GM12878 (cell line): Measurements from ENCODE around the gene DIP2A. TPM values are rescaled to one million over a fixed set of nuclear protein-coding genes. Genes with fewer than 3 reads are reported as not detected.

ENCODE experiments used
- ATAC-seq: fragments of 200-7000 bp; cut with Tn5 transposase; 3 replicates; pipeline ENCODE4 v1.9.1; 2020; ENCODE audit warnings: mild to moderate bottlenecking, moderate library complexity
- BruUV-seq: library from RNA; stranded (reverse); fragments of 400-500 nt; replicated peaks from 2 replicates; lab custom pipeline; 2021; lab: Mats Ljungman, UMichigan
- CTCF ChIA-PET: fragments of 300-600 bp; sonication (Branson Sonifier 250); formaldehyde crosslinking; extraction: SDS; loops from one replicate; lab custom pipeline; 2021; ENCODE audit warnings: inconsistent platforms; lab: Yijun Ruan, JAX
- POLR2A ChIA-PET: fragments of 350-600 bp; formaldehyde crosslinking; extraction: SDS; loops from one replicate; lab custom pipeline; 2021; ENCODE audit warnings: inconsistent platforms; lab: Charles Lee
- RAD21 ChIA-PET: fragments of 300-600 bp; sonication (Branson Sonifier 250); formaldehyde crosslinking; loops from one replicate; lab custom pipeline; 2023; ENCODE audit warnings: antibody characterized with exemption; ENCODE audit not compliant: unreplicated experiment; lab: Charles Lee
- SMC1A ChIA-PET: fragments of 300-600 bp; sonication (Branson Sonifier 250); formaldehyde crosslinking; loops from one replicate; lab custom pipeline; 2023; ENCODE audit not compliant: unreplicated experiment, uncharacterized antibody; lab: Charles Lee
- DNase-seq: peaks from one replicate; pipeline ENCODE4 v3.0.0-alpha.2; 2011; ENCODE audit warnings: low read depth, low spot score
- FAIRE-seq: peaks from 3 replicates; lab custom pipeline; 2011; peaks lifted over from hg19 to GRCh38; lab: Jason Lieb, UNC
- H2AFZ ChIP-seq: 2 replicates; pipeline ENCODE4 v1.6.0; 2011; ENCODE audit warnings: low read depth, low read length, control low read depth; ENCODE audit not compliant: control insufficient read depth
- H3K27ac ChIP-seq: 2 replicates; pipeline ENCODE4 v1.5.1; 2011; ENCODE audit warnings: control low read depth; ENCODE audit not compliant: control insufficient read depth, insufficient read depth
- H3K27me3 ChIP-seq, 2 experiments: replicated peaks in 1 of 2; 2 replicates each; pipeline versions ENCODE4 v1.6.0 to v1.6.1; 2011; ENCODE audit warnings: low read length in 1 of 2; ENCODE audit not compliant: control insufficient read depth in 2 of 2, insufficient read depth in 2 of 2
- H3K36me3 ChIP-seq, 2 experiments: 2 replicates each; pipeline ENCODE4 v1.5.1; 2011; ENCODE audit warnings: low read length in 1 of 2; ENCODE audit not compliant: control insufficient read depth in 2 of 2, insufficient read depth in 2 of 2
- H3K4me1 ChIP-seq: 2 replicates; pipeline ENCODE4 v1.6.1; 2011; ENCODE audit warnings: mild to moderate bottlenecking, low read length, moderate library complexity, mixed read lengths; ENCODE audit not compliant: control insufficient read depth, insufficient read depth
- H3K4me2 ChIP-seq: 2 replicates; pipeline ENCODE4 v1.6.0; 2011; ENCODE audit warnings: control low read depth; ENCODE audit not compliant: control insufficient read depth, insufficient read depth
- H3K4me3 ChIP-seq: fragments of 200-600 bp; sonication (generic); 2 replicates; pipeline ENCODE4 v1.5.1; 2016
- H3K79me2 ChIP-seq: 2 replicates; pipeline ENCODE4 v1.6.0; 2011; ENCODE audit warnings: low read length; ENCODE audit not compliant: control insufficient read depth, insufficient read depth
- H3K9ac ChIP-seq: 2 replicates; pipeline ENCODE4 v1.8.0; 2011; ENCODE audit warnings: low read length, control low read depth, mixed read lengths; ENCODE audit not compliant: control insufficient read depth, insufficient read depth
- H3K9me3 ChIP-seq: replicated peaks from 3 replicates; pipeline ENCODE4 v1.5.1; 2011; ENCODE audit warnings: mild to moderate bottlenecking, low read length; ENCODE audit not compliant: control insufficient read depth, insufficient read depth
- H4K20me1 ChIP-seq: 2 replicates; pipeline ENCODE4 v1.6.0; 2011; ENCODE audit not compliant: control insufficient read depth, insufficient read depth
- DPF2 ChIP-seq: fragments of 450-650 bp; IDR thresholded peaks from 2 replicates; pipeline ENCODE4 v1.6.1; 2017; ENCODE audit warnings: mild to moderate bottlenecking
- EP300 ChIP-seq, 2 experiments: fragments of 150-350 bp in 1 of 2; IDR thresholded peaks; 2 replicates each; pipeline ENCODE4 v1.6.1; 2011 to 2012; ENCODE audit warnings: low read depth in 2 of 2, low read length in 2 of 2, borderline replicate concordance in 1 of 2, improper control_type of control experiment in 1 of 2, inconsistent platforms in 1 of 2; ENCODE audit not compliant: control insufficient read depth in 1 of 2
- ESRRA ChIP-seq: IDR thresholded peaks from 2 replicates; pipeline ENCODE4 v1.6.1; 2012; ENCODE audit warnings: mild to moderate bottlenecking, low read length, improper control_type of control experiment
- HCFC1 ChIP-seq: fragments of 150-350 bp; IDR thresholded peaks from 2 replicates; pipeline ENCODE4 v1.6.1; 2014; ENCODE audit warnings: low read length
- JUNB ChIP-seq: IDR thresholded peaks from 2 replicates; pipeline ENCODE4 v1.6.1; 2016; ENCODE audit warnings: antibody characterized with exemption, mild to moderate bottlenecking
- MTA3 ChIP-seq: IDR thresholded peaks from 2 replicates; pipeline ENCODE4 v1.6.1; 2012; ENCODE audit warnings: low read length, inconsistent platforms, borderline replicate concordance
- PAX8 ChIP-seq: fragments of 450-650 bp; IDR thresholded peaks from 2 replicates; pipeline ENCODE4 v1.6.1; 2017; ENCODE audit warnings: mild to moderate bottlenecking, moderate library complexity
- SUZ12 ChIP-seq: fragments of 200-600 bp; sonication (generic); IDR thresholded peaks from one replicate; pipeline ENCODE4 v1.6.1; 2018; ENCODE audit warnings: antibody characterized with exemption, mild to moderate bottlenecking; ENCODE audit not compliant: unreplicated experiment
- ZNF384 ChIP-seq: IDR thresholded peaks from 2 replicates; pipeline ENCODE4 v1.6.1; 2012; ENCODE audit warnings: low read depth, mild to moderate bottlenecking, low read length, improper control_type of control experiment, borderline replicate concordance
- WGBS: methylation state at CpG from one replicate; pipeline ENCODE4 v1.1.6; 2016; ENCODE audit warnings: low lambda C conversion rate; ENCODE audit not compliant: insufficient replicate concordance, insufficient coverage; ENCODE audit errors: missing lambda C conversion rate; 5-methylcytosine and 5-hydroxymethylcytosine counted together
- in situ Hi-C: fragments of 300-500 bp; cut with MboI; formaldehyde crosslinking; loops from 9 replicates; pipeline ENCODE4 v1.14.3; 2018; ENCODE audit warnings: mixed read lengths
- intact Hi-C: fragments of 100-400 bp; cut with micrococcal nuclease; formaldehyde crosslinking; loops from one replicate; pipeline ENCODE4 v1.14.2; 2022; ENCODE audit not compliant: unreplicated experiment
- polyA plus RNA-seq, 11 experiments: library from polyadenylated mRNA; depleted of rRNA in 4 of 11; unstranded in 6 of 11; stranded (reverse) in 5 of 11; fragments of >200 nt; fragmentation: Nextera tagmentation in 4 of 11; fragmentation: Illumina TruSeq in 1 of 11; extraction: Ambion mirVana in 4 of 11; extraction: Trizol in 1 of 11; gene quantifications; 1 replicate in 1 of 11; 2 replicates in 10 of 11; pipeline versions ENCODE4 v1.2.1 to v1.2.3, GENCODE V29; 2011 to 2016; ENCODE audit warnings: inconsistent platforms in 2 of 11, missing spikeins in 2 of 11, low read depth in 1 of 11
- total RNA-seq, 4 experiments: library from RNA; depleted of rRNA in 3 of 4; stranded (reverse); fragments of >200 nt in 3 of 4; fragmentation: Illumina TruSeq in 1 of 4; extraction: Trizol in 1 of 4; gene quantifications; 2 replicates each; pipeline versions ENCODE4 v1.2.1 to v1.2.3, GENCODE V29; 2013 to 2021
- TF ChIP-seq, protein P1 (sequence below): IDR thresholded peaks from 2 replicates; pipeline ENCODE4 v1.6.1; 2011; ENCODE audit warnings: borderline replicate concordance, low read depth, mild to moderate bottlenecking, moderate library complexity, low read length; ENCODE audit not compliant: insufficient read depth, poor library complexity, severe bottlenecking
- TF ChIP-seq, protein P2 (sequence below): fragments of 450-650 bp; formaldehyde crosslinking; IDR thresholded peaks from 2 replicates; pipeline ENCODE4 v1.5.0; 2022; ENCODE audit warnings: mild to moderate bottlenecking, missing genetic modification characterization
- TF ChIP-seq, protein P3 (sequence below): fragments of 450-650 bp; formaldehyde crosslinking; IDR thresholded peaks from 2 replicates; pipeline ENCODE4 v1.4.0; 2022; ENCODE audit warnings: mild to moderate bottlenecking, moderate library complexity
- TF ChIP-seq, protein P4 (sequence below): IDR thresholded peaks from 2 replicates; pipeline ENCODE4 v1.6.1; 2012; ENCODE audit warnings: low read depth, low read length, improper control_type of control experiment
- TF ChIP-seq, protein P5 (sequence below): IDR thresholded peaks from 2 replicates; pipeline ENCODE4 v1.6.1; 2011; ENCODE audit warnings: borderline replicate concordance, low read depth, mild to moderate bottlenecking, moderate library complexity, mixed read lengths, low read length; ENCODE audit not compliant: insufficient read depth; ENCODE audit errors: extremely low read length

DIP2A gene
- total and polyA plus RNA-seq, 10 of the 15 experiments (the other 5 are each of a cell fraction or from before 2014, with no cell fraction given), result 1.7 to 25.5 (median 12.2) TPM

DNA sequence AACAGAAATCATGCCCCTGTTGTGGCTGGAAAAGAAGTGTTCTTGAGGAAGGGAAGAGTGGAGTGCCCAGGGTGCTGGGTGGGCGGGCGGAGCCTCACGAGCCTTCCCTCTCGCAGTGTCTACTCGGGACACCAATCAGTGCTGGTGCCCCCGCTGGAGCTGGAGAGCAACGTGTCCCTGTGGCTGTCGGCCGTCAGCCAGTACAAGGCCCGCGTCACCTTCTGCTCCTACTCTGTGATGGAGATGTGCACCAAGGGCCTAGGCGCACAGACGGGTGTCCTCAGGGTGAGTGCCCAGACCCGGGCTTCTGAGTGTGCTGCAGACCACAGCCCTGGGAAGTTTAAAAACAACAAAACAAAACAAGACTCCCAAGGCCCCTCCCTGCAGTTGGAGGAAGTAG is 98.8 kb downstream of the DIP2A start:
- Histone ChIP-seq H3K4me1 (peaks cover 2% of the 10 kb centered on the region; the same call in 1 of the 2 replicates), H3K9me3 (no peaks in the 10 kb centered on the region), H3K4me3 (no peak overlapping the region), H3K4me2 (no peak overlapping the region), H3K9ac (no peak overlapping the region), H4K20me1 (no peaks in the 10 kb centered on the region), H2AFZ (no peak overlapping the region), H3K79me2 (no peaks in the 10 kb centered on the region), H3K27me3 (no peaks in the 10 kb centered on the region), H3K27ac (no peak overlapping the region), H3K36me3 (peaks cover 6 to 13% of the 10 kb centered on the region in 2 experiments; a peak in 3 of 4 replicates)
- 89% methylated on average over 14 of the region's 14 CpGs for WGBS
- ChIA-PET CTCF (no interaction called here), RAD21 (no interaction called here), SMC1A (interaction anchor here (0.6 to 2.0 kb wide), 2 partner anchors 55 to 57 kb away, joined by 3 to 4 read pairs; no protein-coding TSS in a partner anchor), POLR2A (no interaction called here)
- intact Hi-C loops (no loop called here), in situ Hi-C loops (no loop called here)
- BruUV-seq, result no TSS peak
- ATAC-seq (no peak), FAIRE-seq (no peak), DNase-seq (no peak)
- TF ChIP-seq, protein P1, sequence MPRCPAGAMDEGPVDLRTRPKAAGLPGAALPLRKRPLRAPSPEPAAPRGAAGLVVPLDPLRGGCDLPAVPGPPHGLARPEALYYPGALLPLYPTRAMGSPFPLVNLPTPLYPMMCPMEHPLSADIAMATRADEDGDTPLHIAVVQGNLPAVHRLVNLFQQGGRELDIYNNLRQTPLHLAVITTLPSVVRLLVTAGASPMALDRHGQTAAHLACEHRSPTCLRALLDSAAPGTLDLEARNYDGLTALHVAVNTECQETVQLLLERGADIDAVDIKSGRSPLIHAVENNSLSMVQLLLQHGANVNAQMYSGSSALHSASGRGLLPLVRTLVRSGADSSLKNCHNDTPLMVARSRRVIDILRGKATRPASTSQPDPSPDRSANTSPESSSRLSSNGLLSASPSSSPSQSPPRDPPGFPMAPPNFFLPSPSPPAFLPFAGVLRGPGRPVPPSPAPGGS, result no peak
- TF ChIP-seq, protein P2, sequence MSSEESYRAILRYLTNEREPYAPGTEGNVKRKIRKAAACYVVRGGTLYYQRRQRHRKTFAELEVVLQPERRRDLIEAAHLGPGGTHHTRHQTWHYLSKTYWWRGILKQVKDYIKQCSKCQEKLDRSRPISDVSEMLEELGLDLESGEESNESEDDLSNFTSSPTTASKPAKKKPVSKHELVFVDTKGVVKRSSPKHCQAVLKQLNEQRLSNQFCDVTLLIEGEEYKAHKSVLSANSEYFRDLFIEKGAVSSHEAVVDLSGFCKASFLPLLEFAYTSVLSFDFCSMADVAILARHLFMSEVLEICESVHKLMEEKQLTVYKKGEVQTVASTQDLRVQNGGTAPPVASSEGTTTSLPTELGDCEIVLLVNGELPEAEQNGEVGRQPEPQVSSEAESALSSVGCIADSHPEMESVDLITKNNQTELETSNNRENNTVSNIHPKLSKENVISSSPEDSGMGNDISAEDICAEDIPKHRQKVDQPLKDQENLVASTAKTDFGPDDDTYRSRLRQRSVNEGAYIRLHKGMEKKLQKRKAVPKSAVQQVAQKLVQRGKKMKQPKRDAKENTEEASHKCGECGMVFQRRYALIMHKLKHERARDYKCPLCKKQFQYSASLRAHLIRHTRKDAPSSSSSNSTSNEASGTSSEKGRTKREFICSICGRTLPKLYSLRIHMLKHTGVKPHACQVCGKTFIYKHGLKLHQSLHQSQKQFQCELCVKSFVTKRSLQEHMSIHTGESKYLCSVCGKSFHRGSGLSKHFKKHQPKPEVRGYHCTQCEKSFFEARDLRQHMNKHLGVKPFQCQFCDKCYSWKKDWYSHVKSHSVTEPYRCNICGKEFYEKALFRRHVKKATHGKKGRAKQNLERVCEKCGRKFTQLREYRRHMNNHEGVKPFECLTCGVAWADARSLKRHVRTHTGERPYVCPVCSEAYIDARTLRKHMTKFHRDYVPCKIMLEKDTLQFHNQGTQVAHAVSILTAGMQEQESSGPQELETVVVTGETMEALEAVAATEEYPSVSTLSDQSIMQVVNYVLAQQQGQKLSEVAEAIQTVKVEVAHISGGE (CRISPR knock-in tag), result no peak
- TF ChIP-seq MTA3, result no peak
- TF ChIP-seq EP300 (IDR thresholded peaks at IDR 0.05; ENCODE audit: borderline replicate concordance in 1 of 2, control insufficient read depth in 1 of 2, low read depth in 2 of 2, low read length in 2 of 2), result no peak
- TF ChIP-seq SUZ12, result no peak
- TF ChIP-seq ESRRA, result no peak
- TF ChIP-seq, protein P3, sequence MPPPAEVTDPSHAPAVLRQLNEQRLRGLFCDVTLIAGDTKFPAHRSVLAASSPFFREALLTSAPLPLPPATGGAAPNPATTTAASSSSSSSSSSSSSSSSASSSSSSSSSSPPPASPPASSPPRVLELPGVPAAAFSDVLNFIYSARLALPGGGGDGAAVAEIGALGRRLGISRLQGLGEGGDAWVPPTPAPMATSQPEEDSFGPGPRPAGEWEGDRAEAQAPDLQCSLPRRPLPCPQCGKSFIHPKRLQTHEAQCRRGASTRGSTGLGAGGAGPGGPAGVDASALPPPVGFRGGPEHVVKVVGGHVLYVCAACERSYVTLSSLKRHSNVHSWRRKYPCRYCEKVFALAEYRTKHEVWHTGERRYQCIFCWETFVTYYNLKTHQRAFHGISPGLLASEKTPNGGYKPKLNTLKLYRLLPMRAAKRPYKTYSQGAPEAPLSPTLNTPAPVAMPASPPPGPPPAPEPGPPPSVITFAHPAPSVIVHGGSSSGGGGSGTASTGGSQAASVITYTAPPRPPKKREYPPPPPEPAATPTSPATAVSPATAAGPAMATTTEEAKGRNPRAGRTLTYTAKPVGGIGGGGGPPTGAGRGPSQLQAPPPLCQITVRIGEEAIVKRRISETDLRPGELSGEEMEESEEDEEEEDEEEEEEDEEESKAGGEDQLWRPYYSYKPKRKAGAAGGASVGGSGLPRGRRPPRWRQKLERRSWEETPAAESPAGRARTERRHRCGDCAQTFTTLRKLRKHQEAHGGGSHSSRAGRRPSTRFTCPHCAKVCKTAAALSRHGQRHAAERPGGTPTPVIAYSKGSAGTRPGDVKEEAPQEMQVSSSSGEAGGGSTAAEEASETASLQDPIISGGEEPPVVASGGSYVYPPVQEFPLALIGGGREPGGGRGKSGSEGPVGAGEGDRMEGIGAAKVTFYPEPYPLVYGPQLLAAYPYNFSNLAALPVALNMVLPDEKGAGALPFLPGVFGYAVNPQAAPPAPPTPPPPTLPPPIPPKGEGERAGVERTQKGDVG (CRISPR knock-in tag), result no peak
- no peak for TF ChIP-seq HCFC1
- TF ChIP-seq, protein P4, sequence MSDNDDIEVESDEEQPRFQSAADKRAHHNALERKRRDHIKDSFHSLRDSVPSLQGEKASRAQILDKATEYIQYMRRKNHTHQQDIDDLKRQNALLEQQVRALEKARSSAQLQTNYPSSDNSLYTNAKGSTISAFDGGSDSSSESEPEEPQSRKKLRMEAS, result no peak
- no peak for TF ChIP-seq PAX8
- TF ChIP-seq DPF2, result no peak
- TF ChIP-seq, protein P5, sequence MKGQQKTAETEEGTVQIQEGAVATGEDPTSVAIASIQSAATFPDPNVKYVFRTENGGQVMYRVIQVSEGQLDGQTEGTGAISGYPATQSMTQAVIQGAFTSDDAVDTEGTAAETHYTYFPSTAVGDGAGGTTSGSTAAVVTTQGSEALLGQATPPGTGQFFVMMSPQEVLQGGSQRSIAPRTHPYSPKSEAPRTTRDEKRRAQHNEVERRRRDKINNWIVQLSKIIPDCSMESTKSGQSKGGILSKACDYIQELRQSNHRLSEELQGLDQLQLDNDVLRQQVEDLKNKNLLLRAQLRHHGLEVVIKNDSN, result no peak
- TF ChIP-seq JUNB, result no peak
- no peak for TF ChIP-seq ZNF384
